Trophoblast cell (in vitro differentiated cells and primary cell): Measurements from ENCODE around the gene NOD1. TPM values are rescaled to one million over a fixed set of nuclear protein-coding genes. Genes with fewer than 3 reads are reported as not detected.
"Not testable (repeated sequence)": the region's sequence is repeated elsewhere in the genome, so short reads cannot be mapped to it uniquely, and the experiment has no call there.

Experiments used
- DNase-seq, 2 donors: peaks; one replicate each; pipeline ENCODE4 v3.0.0-alpha.2; 2016
- H2AFZ ChIP-seq: 2 replicates; pipeline ENCODE4 v1.6.1; 2013; ENCODE audit warnings: low read length, moderate library complexity, mild to moderate bottlenecking; ENCODE audit not compliant: insufficient read depth, poor library complexity
- H2AK5ac ChIP-seq: 2 replicates; pipeline ENCODE4 v1.6.1; 2013; ENCODE audit warnings: mild to moderate bottlenecking, low read length
- H2BK120ac ChIP-seq: 2 replicates; pipeline ENCODE4 v1.6.1; 2013; ENCODE audit warnings: low read length, mild to moderate bottlenecking, moderate library complexity; ENCODE audit not compliant: insufficient read depth, poor library complexity
- H2BK12ac ChIP-seq: 2 replicates; pipeline ENCODE4 v1.6.1; 2013; ENCODE audit warnings: mild to moderate bottlenecking, low read length, moderate library complexity
- H2BK5ac ChIP-seq: 2 replicates; pipeline ENCODE4 v1.6.1; 2013; ENCODE audit warnings: low read length, low read depth, moderate library complexity, mild to moderate bottlenecking; ENCODE audit not compliant: poor library complexity
- H3K14ac ChIP-seq: 2 replicates; pipeline ENCODE4 v1.6.1; 2013; ENCODE audit warnings: mild to moderate bottlenecking, low read length
- H3K18ac ChIP-seq: 2 replicates; pipeline ENCODE4 v1.6.1; 2013; ENCODE audit warnings: mild to moderate bottlenecking, low read length
- H3K23ac ChIP-seq: 2 replicates; pipeline ENCODE4 v1.6.1; 2013; ENCODE audit warnings: low read length
- H3K27ac ChIP-seq: 2 replicates; pipeline ENCODE4 v1.5.1; 2013; ENCODE audit warnings: low read depth, mild to moderate bottlenecking, inconsistent platforms, low read length, moderate library complexity
- H3K27me3 ChIP-seq: 2 replicates; pipeline ENCODE4 v1.6.1; 2013; ENCODE audit warnings: inconsistent platforms, mild to moderate bottlenecking, low read length, moderate library complexity; ENCODE audit not compliant: insufficient read depth
- H3K36me3 ChIP-seq, 2 experiments: 1 replicate in 1 of 2; 2 replicates in 1 of 2; pipeline ENCODE4 v1.6.1; 2013; ENCODE audit warnings: low read length in 2 of 2, mild to moderate bottlenecking in 2 of 2, moderate library complexity in 1 of 2; ENCODE audit not compliant: insufficient read depth in 2 of 2, control insufficient read depth in 1 of 2
- H3K4ac ChIP-seq: 2 replicates; pipeline ENCODE4 v1.6.1; 2013; ENCODE audit warnings: low read depth, mild to moderate bottlenecking, low read length, moderate library complexity
- H3K4me1 ChIP-seq, 2 experiments: 1 replicate in 1 of 2; 2 replicates in 1 of 2; pipeline ENCODE4 v1.6.1; 2013; ENCODE audit warnings: low read length in 2 of 2, mild to moderate bottlenecking in 2 of 2, moderate library complexity in 1 of 2; ENCODE audit not compliant: insufficient read depth in 2 of 2, control insufficient read depth in 1 of 2
- H3K4me2 ChIP-seq: 2 replicates; pipeline ENCODE4 v1.6.1; 2013; ENCODE audit warnings: inconsistent platforms, mild to moderate bottlenecking, low read length, moderate library complexity
- H3K4me3 ChIP-seq: 2 replicates; pipeline ENCODE4 v1.5.1; 2013; ENCODE audit warnings: mild to moderate bottlenecking, low read depth, low read length, inconsistent platforms
- H3K79me1 ChIP-seq: one replicate; pipeline ENCODE4 v1.6.1; 2013; ENCODE audit warnings: low read length
- H3K79me2 ChIP-seq: 2 replicates; pipeline ENCODE4 v1.6.1; 2013; ENCODE audit warnings: low read length, mild to moderate bottlenecking; ENCODE audit not compliant: control insufficient read depth, insufficient read depth, poor library complexity
- H3K9ac ChIP-seq: 2 replicates; pipeline ENCODE4 v1.6.1; 2013; ENCODE audit warnings: mild to moderate bottlenecking, low read length
- H3K9me3 ChIP-seq: 2 replicates; pipeline ENCODE4 v1.6.1; 2013; ENCODE audit warnings: low read depth, mild to moderate bottlenecking, control low read depth, inconsistent platforms, low read length; ENCODE audit not compliant: insufficient read depth
- H4K12ac ChIP-seq: 2 replicates; pipeline ENCODE4 v1.6.1; 2013; ENCODE audit warnings: low read depth, mild to moderate bottlenecking, low read length, moderate library complexity
- H4K8ac ChIP-seq: 2 replicates; pipeline ENCODE4 v1.6.1; 2013; ENCODE audit warnings: low read depth, mild to moderate bottlenecking, low read length, moderate library complexity
- H4K91ac ChIP-seq: one replicate; pipeline ENCODE4 v1.6.1; 2013; ENCODE audit warnings: low read depth, mild to moderate bottlenecking, low read length, moderate library complexity
- WGBS: extraction: QIAGEN DNeasy Blood & Tissue Kit; methylation state at CpG from one replicate; pipeline ENCODE4 v1.1.7; 2013; ENCODE audit warnings: missing lambda C conversion rate; ENCODE audit not compliant: insufficient read length, insufficient coverage; ENCODE audit errors: extremely low coverage; 5-methylcytosine and 5-hydroxymethylcytosine counted together
- polyA plus RNA-seq: library from polyadenylated mRNA; stranded (reverse); fragments of 200-250 nt; gene quantifications from 2 replicates; pipeline ENCODE4 v1.2.3, GENCODE V29; 2013

The NOD1 gene
- polyA plus RNA-seq = 8.0 and 8.5 TPM in 2 replicates

GRCh38 chr7:30478349-30479201 lies at the start of gene NOD1:
Gene NOD1 (minus strand): TSS chr7:30478784. CDS start chr7:30456921, 21,863 bp downstream.
- Histone ChIP-seq H2AFZ (peak within 1 kb of the TSS; percentile 94), H4K8ac (peak within 1 kb of the TSS; percentile 83), H3K27ac (peak within 1 kb of the TSS; percentile 59), H3K4me2 (peak within 1 kb of the TSS; percentile 77), H2AK5ac (no peak within 1 kb of the TSS), H2BK12ac (peak within 1 kb of the TSS; percentile 89), H3K18ac (peak within 1 kb of the TSS; percentile 85), H3K4ac (peak within 1 kb of the TSS; percentile 41), H3K4me1 (peaks cover 3 to 6% of the 10 kb centered on the region in 2 experiments), H4K91ac (peak within 1 kb of the TSS; percentile 93), H3K4me3 (peak within 1 kb of the TSS; percentile 72), H3K9ac (peak within 1 kb of the TSS; percentile 85), H2BK5ac (peak within 1 kb of the TSS; percentile 72), H3K14ac (peak within 1 kb of the TSS; percentile 82), H4K12ac (peak within 1 kb of the TSS; percentile 94), H3K36me3 (no peaks in the 10 kb centered on the region), H2BK120ac (peak within 1 kb of the TSS; percentile 93), H3K79me1 (peaks cover 10% of the 10 kb centered on the region), H3K23ac (no peak within 1 kb of the TSS), H3K79me2 (peaks cover 6% of the 10 kb centered on the region), H3K9me3 (no peaks in the 10 kb centered on the region), H3K27me3 (no peaks in the 10 kb centered on the region)
- no CpG with 5 or more reads among the region's 77 CpGs for WGBS
- peak; percentile 42 to 64 for DNase-seq

DNA sequence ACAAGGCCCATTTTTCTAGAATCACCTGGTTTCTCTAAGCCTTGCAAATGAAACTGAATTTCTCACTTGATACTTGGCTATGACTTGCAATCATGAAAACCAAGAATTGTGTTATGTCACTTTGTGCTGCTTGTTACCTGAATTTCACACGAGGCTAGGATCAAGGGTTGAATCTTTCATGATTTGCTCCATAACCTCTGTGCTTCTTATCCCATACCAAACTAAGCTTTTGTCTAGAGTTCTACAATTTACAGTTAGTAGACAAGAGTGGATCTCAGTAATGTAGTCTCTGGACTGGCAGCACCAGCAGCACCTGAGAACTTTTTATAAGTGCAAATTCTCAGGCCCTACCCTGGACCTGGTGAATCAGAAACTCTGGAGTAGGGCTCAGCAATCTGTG lies 48.7 kb upstream of the NOD1 start:
- not testable (repeated sequence) for DNase-seq

GRCh38 chr7:30526163-30526562 lies 47.6 kb upstream of the NOD1 start:
- Histone ChIP-seq H3K79me1 (no peaks in the 10 kb centered on the region), H3K4me2 (no peak overlapping the region), H3K9ac (no peak overlapping the region), H3K14ac (no peak overlapping the region), H3K36me3 (no peaks in the 10 kb centered on the region), H3K79me2 (no peaks in the 10 kb centered on the region), H2BK120ac (no peak overlapping the region), H4K91ac (no peak overlapping the region), H3K9me3 (no peaks in the 10 kb centered on the region), H2BK5ac (no peak overlapping the region), H2AFZ (no peak overlapping the region), H3K23ac (no peak overlapping the region), H3K4me3 (peak overlapping the region; percentile 14), H3K4ac (no peak overlapping the region), H2AK5ac (no peak overlapping the region), H4K8ac (no peak overlapping the region), H2BK12ac (no peak overlapping the region), H3K4me1 (no peaks in the 10 kb centered on the region), H4K12ac (no peak overlapping the region), H3K27ac (no peak overlapping the region), H3K18ac (no peak overlapping the region), H3K27me3 (no peaks in the 10 kb centered on the region)
- DNase-seq = no peak
- WGBS = no CpG with 5 or more reads among the region's 4 CpGs

More for the DNA sequence above, 48.7 kb upstream of the NOD1 start:
- H3K36me3 ChIP-seq, H4K91ac ChIP-seq, H3K9me3 ChIP-seq, H2BK12ac ChIP-seq, H3K27ac ChIP-seq, H2BK120ac ChIP-seq, H4K12ac ChIP-seq, H3K4me1 ChIP-seq, H3K14ac ChIP-seq, H2AFZ ChIP-seq, H3K79me2 ChIP-seq, H3K4me3 ChIP-seq, H4K8ac ChIP-seq, H3K4me2 ChIP-seq, H2BK5ac ChIP-seq, H3K79me1 ChIP-seq, H3K4ac ChIP-seq, H3K23ac ChIP-seq, H3K9ac ChIP-seq, H3K27me3 ChIP-seq, H2AK5ac ChIP-seq, H3K18ac ChIP-seq: not testable (repeated sequence)
- WGBS = no CpG with 5 or more reads among the region's 1 CpG

DNA sequence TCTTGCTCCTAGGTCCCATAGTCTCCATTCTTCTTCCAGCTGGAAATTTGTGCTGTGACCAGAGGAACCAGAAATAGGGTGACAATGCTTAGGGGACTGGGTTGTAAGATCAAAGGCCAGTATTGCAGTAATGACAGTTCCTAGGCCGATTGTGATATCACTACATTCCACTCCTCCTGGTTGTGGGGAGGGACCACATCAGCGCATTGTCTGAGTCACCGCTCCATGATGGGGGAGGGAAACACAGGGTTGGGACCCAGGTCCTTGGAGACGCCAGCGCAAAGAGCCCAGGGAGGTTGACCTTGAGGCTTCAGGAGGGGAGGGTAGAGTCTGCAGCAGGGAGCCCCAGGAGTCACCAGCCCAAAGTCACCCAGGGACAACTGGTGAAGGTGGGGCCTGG lies 46.8 kb upstream of the NOD1 start:
- no peak overlapping the region for H2AK5ac ChIP-seq
- H3K9ac ChIP-seq = no peak overlapping the region
- no peak overlapping the region for H3K14ac ChIP-seq
- H4K8ac ChIP-seq = no peak overlapping the region
- no peak overlapping the region for H2BK12ac ChIP-seq
- H3K23ac ChIP-seq = no peak overlapping the region
- H4K91ac ChIP-seq = no peak overlapping the region
- H3K9me3 ChIP-seq = no peaks in the 10 kb centered on the region
- H3K4ac ChIP-seq = no peak overlapping the region
- no peak for DNase-seq
- H3K18ac ChIP-seq = no peak overlapping the region
- no peak overlapping the region for H3K4me2 ChIP-seq
- no peaks in the 10 kb centered on the region for H3K36me3 ChIP-seq
- WGBS = no CpG with 5 or more reads among the region's 5 CpGs
- H3K79me1 ChIP-seq = no peaks in the 10 kb centered on the region
- no peak overlapping the region for H4K12ac ChIP-seq
- no peak overlapping the region for H2BK5ac ChIP-seq
- no peaks in the 10 kb centered on the region for H3K27me3 ChIP-seq
- peaks cover 0 to 2% of the 10 kb centered on the region in 2 experiments for H3K4me1 ChIP-seq
- no peak overlapping the region for H2BK120ac ChIP-seq
- no peaks in the 10 kb centered on the region for H3K79me2 ChIP-seq
- no peak overlapping the region for H3K4me3 ChIP-seq
- no peak overlapping the region for H2AFZ ChIP-seq
- no peak overlapping the region for H3K27ac ChIP-seq
